T-helper 17 cell (primary cell): ENCODE data around the gene FUT8. TPM values are rescaled to one million over a fixed set of nuclear protein-coding genes. Genes with fewer than 3 reads are reported as not detected.

Experiments
- ATAC-seq: fragments of 150-1000 bp; cut with Tn5 transposase; 2 replicates; pipeline ENCODE4 v1.10.0; 2021; ENCODE audit warnings: mild to moderate bottlenecking, moderate library complexity
- DNase-seq, 3 donors: peaks; one replicate each; pipeline versions ENCODE4 v3.0.0 to v3.0.0-alpha.2; 2020 to 2021
- H3K9me3 ChIP-seq: one replicate; pipeline ENCODE4 v1.7.0; 2013; ENCODE audit warnings: low read length, mild to moderate bottlenecking; ENCODE audit not compliant: control insufficient read depth, poor library complexity, severe bottlenecking
- H3K27ac Mint-ChIP-seq: one replicate; pipeline ENCODE4 v1.8.0; 2022; ENCODE audit warnings: mild to moderate bottlenecking, moderate library complexity, mixed read lengths
- H3K27me3 Mint-ChIP-seq: one replicate; pipeline ENCODE4 v1.8.0; 2022; ENCODE audit warnings: mixed read lengths
- H3K36me3 Mint-ChIP-seq: one replicate; pipeline ENCODE4 v1.8.0; 2022; ENCODE audit warnings: low read depth, mixed read lengths
- H3K4me1 Mint-ChIP-seq: one replicate; pipeline ENCODE4 v1.8.0; 2022; ENCODE audit warnings: mild to moderate bottlenecking, mixed read lengths
- H3K4me3 Mint-ChIP-seq: one replicate; pipeline ENCODE4 v1.8.0; 2022; ENCODE audit warnings: mild to moderate bottlenecking, moderate library complexity, mixed read lengths
- total RNA-seq, 4 donors: library from RNA in 2 of 4; stranded (reverse) in 2 of 4; gene quantifications; one replicate each; pipeline ENCODE4 v1.2.3 and lab custom pipeline; 2022 to 2026

FUT8 gene
- total RNA-seq, 2 donors from 2014 or later: 45.5 to 51.3 TPM

DNA sequence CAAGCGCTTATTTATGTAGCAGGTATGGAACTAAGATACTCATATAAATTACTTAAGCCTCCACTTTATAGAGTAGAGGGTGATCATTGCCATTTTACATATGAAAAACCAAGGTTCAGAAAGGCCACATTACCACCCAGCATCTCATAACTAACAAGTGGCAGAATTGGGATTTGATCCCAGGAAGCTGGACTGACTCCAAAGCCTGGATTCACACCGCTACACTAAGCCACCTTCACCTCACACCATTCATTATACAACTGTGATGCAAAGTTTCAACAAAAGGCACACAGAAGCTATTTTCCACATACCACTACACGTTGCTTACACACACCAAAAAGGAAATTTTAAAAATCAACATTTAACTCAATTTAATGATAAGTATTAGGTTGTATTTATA lies 370.6 kb downstream of the FUT8 start:
- Mint-ChIP-seq H3K4me1 (no peaks in the 10 kb centered on the region), H3K27ac (no peak overlapping the region), H3K4me3 (no peak overlapping the region), H3K27me3 (peaks cover 39% of the 10 kb centered on the region), H3K36me3 (peaks cover 6% of the 10 kb centered on the region)
- DNase-seq: no peak
- no peaks in the 10 kb centered on the region for H3K9me3 ChIP-seq
- no peak for ATAC-seq

DNA sequence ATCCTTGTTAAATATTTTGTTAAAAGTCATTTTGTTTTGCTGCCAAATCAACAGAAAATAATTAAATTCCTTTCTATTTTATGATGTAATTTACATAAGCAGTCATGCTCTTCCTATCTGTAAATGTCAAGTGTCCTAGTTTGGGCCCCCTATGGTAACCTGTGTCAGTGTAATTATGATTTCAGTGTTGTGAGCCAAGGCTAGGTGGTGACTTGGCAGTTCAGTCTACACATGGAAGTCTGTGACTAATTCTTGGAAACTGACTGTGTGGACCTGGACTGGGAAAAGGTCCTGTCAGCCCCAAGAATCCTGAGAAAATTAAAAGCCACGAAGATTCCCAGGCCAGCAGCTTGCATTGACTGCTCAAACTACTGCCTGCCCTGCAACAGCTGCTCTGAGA lies 371.0 kb downstream of the FUT8 start:
- Mint-ChIP-seq H3K27me3 (peaks cover 36% of the 10 kb centered on the region), H3K4me1 (no peaks in the 10 kb centered on the region), H3K4me3 (no peak overlapping the region), H3K27ac (no peak overlapping the region), H3K36me3 (peaks cover 4% of the 10 kb centered on the region)
- DNase-seq (no peak), ATAC-seq (no peak)
- no peaks in the 10 kb centered on the region for H3K9me3 ChIP-seq

DNA sequence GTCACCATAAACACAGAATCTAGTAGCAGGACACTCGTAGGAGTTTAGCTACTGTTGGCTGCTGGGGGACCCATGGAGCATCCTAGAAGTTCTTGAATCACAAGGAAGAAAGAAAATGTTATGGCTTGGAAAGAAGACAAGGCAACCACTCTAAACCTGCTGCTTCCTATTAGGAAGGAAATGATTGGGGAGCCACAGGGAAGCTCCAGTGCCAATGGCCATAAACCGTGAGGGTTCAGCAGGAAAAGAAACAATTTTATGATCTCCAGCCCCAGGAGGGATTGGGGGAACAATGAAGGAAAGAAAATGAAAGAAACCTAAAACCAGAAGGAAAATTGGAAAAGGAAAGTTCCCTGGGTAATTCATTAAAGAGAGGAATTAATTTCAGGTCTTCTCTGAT lies 372.0 kb downstream of the FUT8 start:
- peaks cover 4% of the 10 kb centered on the region for H3K36me3 Mint-ChIP-seq
- no peak overlapping the region for H3K27ac Mint-ChIP-seq
- H3K27me3 Mint-ChIP-seq: peaks cover 43% of the 10 kb centered on the region
- no peak for ATAC-seq
- H3K4me3 Mint-ChIP-seq: no peak overlapping the region
- no peaks in the 10 kb centered on the region for H3K9me3 ChIP-seq
- no peaks in the 10 kb centered on the region for H3K4me1 Mint-ChIP-seq
- DNase-seq: no peak

DNA sequence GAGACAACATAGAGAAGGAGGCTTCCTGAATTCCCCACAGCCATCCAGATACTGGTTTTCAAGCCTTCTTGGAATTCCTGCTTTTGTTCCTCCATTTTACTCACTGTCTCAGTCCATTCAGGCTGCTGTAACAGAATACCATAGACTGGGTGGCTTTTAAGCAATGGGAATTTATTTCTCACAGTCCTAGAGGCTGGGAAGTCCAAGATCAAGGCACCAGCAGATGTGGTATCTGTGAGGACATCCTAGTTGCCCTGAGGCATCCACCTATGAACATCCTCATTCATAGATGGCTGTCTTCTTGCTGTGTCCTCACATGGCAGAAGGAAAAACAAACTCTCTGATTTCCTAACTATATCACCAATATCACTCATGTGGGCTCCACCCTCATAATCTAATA lies 374.9 kb downstream of the FUT8 start:
- no peak for DNase-seq
- H3K9me3 ChIP-seq: no peaks in the 10 kb centered on the region
- Mint-ChIP-seq H3K4me3 (no peak overlapping the region), H3K4me1 (no peaks in the 10 kb centered on the region), H3K27ac (no peak overlapping the region), H3K27me3 (peaks cover 41% of the 10 kb centered on the region), H3K36me3 (peaks cover 4% of the 10 kb centered on the region)
- no peak for ATAC-seq

DNA sequence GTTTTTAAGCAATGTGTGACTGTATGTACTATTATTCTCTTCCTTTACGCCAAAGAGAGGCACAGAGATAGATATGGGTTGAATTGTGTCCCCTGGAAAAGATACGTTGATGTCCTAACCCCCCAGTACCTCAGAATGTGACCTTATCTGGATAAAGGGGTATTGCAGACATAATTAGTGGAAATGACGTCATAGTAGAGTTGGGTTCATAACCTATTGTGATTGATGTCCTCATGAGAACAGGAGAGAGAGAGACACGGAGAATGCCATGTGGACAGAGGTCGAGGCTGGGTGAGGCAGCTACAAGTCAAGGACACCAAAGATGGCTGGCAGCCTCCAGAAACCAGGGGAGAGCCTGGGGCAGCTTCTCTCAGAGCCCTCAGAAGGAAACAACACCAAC lies 376.3 kb downstream of the FUT8 start:
- no peaks in the 10 kb centered on the region for H3K4me1 Mint-ChIP-seq
- peaks cover 4% of the 10 kb centered on the region for H3K36me3 Mint-ChIP-seq
- H3K27me3 Mint-ChIP-seq: peaks cover 35% of the 10 kb centered on the region
- H3K4me3 Mint-ChIP-seq: no peak overlapping the region
- no peak for DNase-seq
- no peak overlapping the region for H3K27ac Mint-ChIP-seq
- ATAC-seq: no peak
- no peaks in the 10 kb centered on the region for H3K9me3 ChIP-seq

DNA sequence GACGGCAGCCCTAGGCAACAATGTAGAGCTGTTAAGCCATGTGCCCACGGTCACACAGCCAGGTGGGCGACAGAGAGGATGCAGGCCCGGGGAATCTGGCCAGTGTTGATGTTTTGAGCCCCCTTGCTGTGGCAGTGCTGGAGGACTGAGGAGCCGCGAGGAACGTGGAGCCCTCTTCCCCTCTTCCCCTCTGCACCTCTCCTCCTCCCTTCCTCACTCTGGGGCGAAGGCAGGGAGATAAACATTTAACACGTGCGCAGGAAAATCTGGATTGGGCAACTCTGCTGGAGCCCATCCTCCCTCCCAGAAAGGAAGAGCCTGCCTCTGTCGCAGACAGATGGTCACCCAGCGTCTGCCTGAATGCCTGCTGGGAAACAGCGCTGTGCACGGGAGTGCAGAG lies 376.8 kb downstream of the FUT8 start:
- ATAC-seq: no peak
- Mint-ChIP-seq H3K27me3 (peaks cover 35% of the 10 kb centered on the region), H3K4me1 (no peaks in the 10 kb centered on the region), H3K4me3 (no peak overlapping the region), H3K27ac (no peak overlapping the region), H3K36me3 (peaks cover 4% of the 10 kb centered on the region)
- no peaks in the 10 kb centered on the region for H3K9me3 ChIP-seq
- no peak for DNase-seq

DNA sequence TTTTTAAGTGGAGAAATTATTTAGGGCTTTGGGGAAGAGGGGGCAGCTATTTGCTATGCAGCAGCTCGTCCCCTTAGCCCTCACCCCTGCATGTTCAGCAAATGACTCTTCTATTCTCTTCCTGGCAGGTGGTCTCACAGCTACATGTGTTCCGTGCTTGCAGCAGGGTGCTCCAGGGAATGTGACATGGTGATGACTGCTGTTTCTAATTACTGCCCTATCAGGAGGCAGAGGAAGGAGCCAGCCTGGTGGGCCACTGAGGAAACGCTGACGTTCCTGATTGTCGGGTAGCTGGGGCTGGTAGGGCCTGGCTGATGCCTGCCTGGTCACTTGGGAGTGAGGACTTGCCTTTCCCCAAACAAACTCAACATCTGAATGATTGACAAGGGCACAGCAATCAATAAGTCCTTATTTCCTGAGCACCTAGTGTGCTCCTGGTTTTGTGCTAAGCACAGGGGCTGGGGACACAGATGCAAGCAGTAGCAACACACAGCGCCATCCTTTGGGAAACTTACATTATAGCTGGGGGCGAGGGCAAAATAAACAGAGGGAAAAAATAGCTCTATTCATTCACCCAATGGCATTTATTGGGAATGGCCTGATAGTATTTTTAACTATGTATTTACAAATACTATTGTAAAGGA lies 377.8 kb downstream of the FUT8 start:
- no peak overlapping the region for H3K4me3 Mint-ChIP-seq
- H3K4me1 Mint-ChIP-seq: no peaks in the 10 kb centered on the region
- no peaks in the 10 kb centered on the region for H3K9me3 ChIP-seq
- peaks cover 26% of the 10 kb centered on the region for H3K27me3 Mint-ChIP-seq
- ATAC-seq: no peak
- peaks cover 4% of the 10 kb centered on the region for H3K36me3 Mint-ChIP-seq
- no peak for DNase-seq
- H3K27ac Mint-ChIP-seq: no peak overlapping the region

DNA sequence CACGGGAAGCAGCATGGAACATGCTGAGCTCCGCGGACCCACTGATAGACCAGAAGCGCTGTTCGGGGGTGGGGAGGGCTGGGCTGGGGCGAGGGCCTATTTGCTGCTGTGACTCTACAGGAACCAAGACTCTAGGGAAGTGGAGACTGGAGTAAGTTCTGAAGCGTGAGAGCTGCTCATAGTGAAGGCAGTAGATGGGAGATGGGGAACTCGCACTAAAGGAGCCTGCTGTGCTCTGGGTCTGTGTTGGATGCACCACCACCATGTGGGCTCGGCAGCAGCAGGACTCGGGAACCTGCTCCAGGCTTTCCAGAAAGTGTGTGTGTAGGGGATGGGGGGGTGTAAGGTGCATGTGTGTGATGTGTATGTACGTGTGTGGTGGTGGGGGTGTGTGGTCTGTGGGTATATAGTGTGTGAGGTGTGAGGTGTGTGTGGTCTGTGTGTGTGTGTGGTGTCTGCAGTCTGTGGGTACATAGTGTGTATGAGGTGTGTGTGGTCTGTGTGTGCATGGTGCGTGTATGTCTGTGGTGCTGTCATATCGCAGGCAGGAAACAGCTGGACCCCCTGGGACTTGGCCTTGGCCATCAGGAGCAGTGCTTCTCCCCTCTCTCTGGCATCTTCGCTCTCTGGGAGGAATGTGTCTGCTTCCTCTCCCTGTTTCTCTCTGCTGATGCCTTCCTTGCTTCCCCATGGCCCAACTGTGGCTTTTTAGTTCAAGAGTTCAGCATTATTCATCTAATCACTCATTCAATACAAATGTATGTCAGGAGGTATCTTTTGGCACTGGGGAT lies 378.9 kb downstream of the FUT8 start:
- Mint-ChIP-seq H3K36me3 (peaks cover 1% of the 10 kb centered on the region), H3K27ac (no peak overlapping the region), H3K4me3 (no peak overlapping the region), H3K4me1 (no peaks in the 10 kb centered on the region), H3K27me3 (peaks cover 15% of the 10 kb centered on the region)
- DNase-seq (no peak), ATAC-seq (peak; percentile 86)
- no peaks in the 10 kb centered on the region for H3K9me3 ChIP-seq

DNA sequence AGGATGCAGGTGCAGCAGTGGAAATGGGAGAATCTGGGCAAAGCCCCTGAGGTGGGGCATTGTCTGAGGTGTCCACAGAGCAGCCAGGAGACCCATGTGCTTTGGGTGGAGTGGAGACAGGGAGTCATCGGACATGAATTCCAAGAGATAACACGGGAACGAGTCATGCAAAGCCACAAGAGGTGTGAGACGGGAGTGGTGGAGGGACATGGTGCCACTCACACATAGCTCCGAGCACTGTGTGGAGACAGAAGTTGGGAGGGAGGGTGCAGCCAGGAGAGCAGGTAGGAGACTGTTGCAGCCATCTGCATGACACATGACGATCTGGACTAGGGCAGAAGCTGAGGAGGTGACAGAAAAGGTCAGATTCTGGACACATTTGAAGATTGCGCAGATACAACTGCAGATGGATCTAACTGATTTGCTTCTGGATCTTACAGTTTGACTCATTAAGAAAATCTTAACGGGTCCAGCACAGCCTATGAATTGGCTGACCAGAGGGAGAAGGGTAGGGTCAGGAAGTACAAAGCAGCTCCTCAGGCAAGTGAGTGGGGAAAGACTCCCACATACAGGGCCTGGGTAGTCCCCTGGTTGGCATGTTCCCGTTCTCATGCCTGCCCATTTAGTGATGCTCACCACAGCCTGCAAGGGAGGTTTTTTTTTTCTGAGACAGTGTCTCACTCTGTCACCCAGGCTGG lies 379.8 kb downstream of the FUT8 start:
- no peak overlapping the region for H3K27ac Mint-ChIP-seq
- no peaks in the 10 kb centered on the region for H3K36me3 Mint-ChIP-seq
- DNase-seq: no peak
- no peaks in the 10 kb centered on the region for H3K4me1 Mint-ChIP-seq
- ATAC-seq: no peak
- no peak overlapping the region for H3K4me3 Mint-ChIP-seq
- no peaks in the 10 kb centered on the region for H3K9me3 ChIP-seq
- H3K27me3 Mint-ChIP-seq: peaks cover 8% of the 10 kb centered on the region
